H9 (cell line): Measurements from ENCODE around the gene S1PR2. TPM values are rescaled to one million over a fixed set of nuclear protein-coding genes. Genes with fewer than 3 reads are reported as not detected.

ENCODE experiments used
- DNase-seq: peaks from one replicate; pipeline ENCODE4 v3.0.0-alpha.2; 2017
- H2AFZ ChIP-seq: one replicate; pipeline ENCODE4 v1.6.1; 2013; ENCODE audit warnings: mild to moderate bottlenecking, low read length, control low read depth, moderate library complexity
- H2AK5ac ChIP-seq: 2 replicates; pipeline ENCODE4 v1.6.1; 2013; ENCODE audit warnings: low read length, control low read depth, mixed read lengths; ENCODE audit not compliant: insufficient read length
- H2BK120ac ChIP-seq: one replicate; pipeline ENCODE4 v1.6.1; 2013; ENCODE audit warnings: low read depth, mild to moderate bottlenecking, low read length, control low read depth, inconsistent platforms; ENCODE audit not compliant: poor library complexity, severe bottlenecking
- H2BK12ac ChIP-seq: 2 replicates; pipeline ENCODE4 v1.6.1; 2013; ENCODE audit warnings: low read length, control low read depth, mixed read lengths, low read depth; ENCODE audit not compliant: insufficient read length
- H2BK15ac ChIP-seq: 2 replicates; pipeline ENCODE4 v1.6.1; 2013; ENCODE audit warnings: low read depth, low read length, control low read depth
- H2BK20ac ChIP-seq: one replicate; pipeline ENCODE4 v1.6.1; 2013; ENCODE audit warnings: low read depth, mild to moderate bottlenecking, low read length, control low read depth, inconsistent platforms; ENCODE audit not compliant: poor library complexity, severe bottlenecking
- H2BK5ac ChIP-seq: 2 replicates; pipeline ENCODE4 v1.6.1; 2013; ENCODE audit warnings: low read length, control low read depth, mixed read lengths; ENCODE audit not compliant: insufficient read length
- H3K14ac ChIP-seq: 2 replicates; pipeline ENCODE4 v1.6.1; 2013; ENCODE audit warnings: low read length, control low read depth; ENCODE audit not compliant: insufficient read depth
- H3K18ac ChIP-seq: 2 replicates; pipeline ENCODE4 v1.6.1; 2013; ENCODE audit warnings: low read depth, mild to moderate bottlenecking, mixed read lengths, low read length, control low read depth; ENCODE audit not compliant: insufficient read length
- H3K23ac ChIP-seq: 2 replicates; pipeline ENCODE4 v1.6.1; 2013; ENCODE audit warnings: low read length, control low read depth, mixed read lengths, low read depth; ENCODE audit not compliant: insufficient read length
- H3K23me2 ChIP-seq: 2 replicates; pipeline ENCODE4 v1.6.1; 2013; ENCODE audit warnings: low read depth, mild to moderate bottlenecking, mixed read lengths, low read length, control low read depth; ENCODE audit not compliant: insufficient read length, poor library complexity, severe bottlenecking
- H3K27ac ChIP-seq: 2 replicates; pipeline ENCODE4 v1.5.1; 2013; ENCODE audit warnings: low read length, control low read depth, mixed read lengths, low read depth; ENCODE audit not compliant: insufficient read length
- H3K27me3 ChIP-seq: 2 replicates; pipeline ENCODE4 v1.6.1; 2013; ENCODE audit warnings: low read length, control low read depth, inconsistent platforms; ENCODE audit not compliant: insufficient read depth
- H3K4ac ChIP-seq: 2 replicates; pipeline ENCODE4 v1.6.1; 2013; ENCODE audit warnings: low read depth, mild to moderate bottlenecking, control low read depth, inconsistent platforms, low read length, moderate library complexity
- H3K4me1 ChIP-seq: 2 replicates; pipeline ENCODE4 v1.6.1; 2013; ENCODE audit warnings: low read length, control low read depth, inconsistent platforms; ENCODE audit not compliant: insufficient read depth
- H3K4me2 ChIP-seq: 2 replicates; pipeline ENCODE4 v1.6.1; 2013; ENCODE audit warnings: low read length, control low read depth, mixed read lengths; ENCODE audit not compliant: insufficient read length, insufficient read depth
- H3K56ac ChIP-seq: 2 replicates; pipeline ENCODE4 v1.6.1; 2013; ENCODE audit warnings: low read depth, mild to moderate bottlenecking, mixed read lengths, low read length, control low read depth; ENCODE audit not compliant: insufficient read length
- H3K79me1 ChIP-seq: 2 replicates; pipeline ENCODE4 v1.6.1; 2013; ENCODE audit warnings: low read depth, mild to moderate bottlenecking, moderate library complexity, low read length, control low read depth, inconsistent platforms; ENCODE audit not compliant: insufficient read depth, poor library complexity, severe bottlenecking
- H3K79me2 ChIP-seq: 2 replicates; pipeline ENCODE4 v1.6.1; 2013; ENCODE audit warnings: low read length, control low read depth, inconsistent platforms; ENCODE audit not compliant: insufficient read depth
- H3K9ac ChIP-seq: 2 replicates; pipeline ENCODE4 v1.6.1; 2013; ENCODE audit warnings: low read length, control low read depth, mixed read lengths; ENCODE audit not compliant: insufficient read length; ENCODE audit errors: extremely low read depth
- H3K9me3 ChIP-seq: one replicate; pipeline ENCODE4 v1.6.1; 2013; ENCODE audit warnings: low read depth, low read length, inconsistent platforms; ENCODE audit not compliant: control insufficient read depth
- H3T11ph ChIP-seq: one replicate; pipeline ENCODE4 v1.6.1; 2013; ENCODE audit warnings: mild to moderate bottlenecking, low read length, control low read depth, inconsistent platforms
- H4K20me1 ChIP-seq: one replicate; pipeline ENCODE4 v1.6.1; 2013; ENCODE audit not compliant: control insufficient read depth, insufficient read length, insufficient read depth
- H4K5ac ChIP-seq: 2 replicates; pipeline ENCODE4 v1.6.1; 2013; ENCODE audit warnings: low read depth, mild to moderate bottlenecking, mixed read lengths, low read length, control low read depth; ENCODE audit not compliant: insufficient read length
- H4K8ac ChIP-seq: replicated peaks from 2 replicates; pipeline ENCODE4 v1.6.1; 2013; ENCODE audit warnings: low read length, control low read depth, mixed read lengths, low read depth; ENCODE audit not compliant: insufficient read length
- H4K91ac ChIP-seq: 2 replicates; pipeline ENCODE4 v1.6.1; 2013; ENCODE audit warnings: low read depth, mild to moderate bottlenecking, moderate library complexity, mixed read lengths, low read length, control low read depth; ENCODE audit not compliant: insufficient read length
- H3K27ac Mint-ChIP-seq, 3 experiments: 2 replicates in 2 of 3; 3 replicates in 1 of 3; pipeline ENCODE4 v1.8.0; 2020 to 2021; ENCODE audit warnings: mixed read lengths in 3 of 3, mild to moderate bottlenecking in 1 of 3, moderate library complexity in 1 of 3
- H3K27me3 Mint-ChIP-seq: 2 replicates; pipeline ENCODE4 v1.8.0; 2021; ENCODE audit warnings: low read depth, mild to moderate bottlenecking, moderate library complexity, mixed read lengths
- H3K36me3 Mint-ChIP-seq, 3 experiments: 2 replicates in 2 of 3; 3 replicates in 1 of 3; pipeline ENCODE4 v1.8.0; 2020 to 2021; ENCODE audit warnings: low read depth in 3 of 3, mixed read lengths in 3 of 3; ENCODE audit not compliant: insufficient read depth in 1 of 3
- H3K4me1 Mint-ChIP-seq, 2 experiments: 2 replicates each; pipeline ENCODE4 v1.8.0; 2020; ENCODE audit warnings: mixed read lengths in 2 of 2
- H3K4me3 Mint-ChIP-seq, 2 experiments: 2 replicates in 1 of 2; 3 replicates in 1 of 2; pipeline ENCODE4 v1.8.0; 2020 to 2021; ENCODE audit warnings: mild to moderate bottlenecking in 2 of 2, mixed read lengths in 2 of 2, moderate library complexity in 1 of 2
- H3K9me3 Mint-ChIP-seq, 2 experiments: 2 replicates in 1 of 2; 3 replicates in 1 of 2; pipeline ENCODE4 v1.8.0; 2020; ENCODE audit warnings: mild to moderate bottlenecking in 2 of 2, mixed read lengths in 2 of 2, moderate library complexity in 1 of 2
- CTCF ChIP-seq: fragments of 200-600 bp; sonication (generic); conservative IDR thresholded peaks from 3 replicates; pipeline ENCODE4 v1.8.0; 2021; ENCODE audit warnings: antibody characterized with exemption, mild to moderate bottlenecking
- WGBS: extraction: QIAGEN DNeasy Blood & Tissue Kit; methylation state at CpG from one replicate; pipeline ENCODE4 v1.1.7; 2013; ENCODE audit warnings: missing lambda C conversion rate, low lambda C conversion rate, mixed read lengths; ENCODE audit not compliant: insufficient read length; ENCODE audit errors: extremely low coverage; 5-methylcytosine and 5-hydroxymethylcytosine counted together
- total RNA-seq: library from RNA; stranded (reverse); gene quantifications from 2 replicates; pipeline ENCODE4 v1.2.1, GENCODE V29; 2021

S1PR2 gene
- total RNA-seq, 1 experiment from 2014 or later, result 11.5 TPM

- Histone ChIP-seq H2BK120ac (no peak overlapping the region), H3K4me1 (no peaks in the 10 kb centered on the region), H3K18ac (no peak overlapping the region), H3K27me3 (no peaks in the 10 kb centered on the region), H2BK12ac (no peak overlapping the region), H2BK5ac (no peak overlapping the region), H3K4ac (no peak overlapping the region), H3K4me2 (no peak overlapping the region), H3K79me2 (no peaks in the 10 kb centered on the region), H3K14ac (no peak overlapping the region), H4K5ac (no peak overlapping the region), H2BK20ac (no peak overlapping the region), H3K9me3 (no peaks in the 10 kb centered on the region), H4K20me1 (no peaks in the 10 kb centered on the region), H3K79me1 (no peaks in the 10 kb centered on the region), H2AFZ (no peak overlapping the region), H3K56ac (no peak overlapping the region), H3T11ph (no peak overlapping the region), H2AK5ac (no peak overlapping the region), H2BK15ac (no peak overlapping the region; the same call in 1 of the 2 replicates), H3K23me2 (peaks cover 10% of the 10 kb centered on the region), H4K91ac (no peak overlapping the region), H4K8ac (no peak overlapping the region), H3K27ac (no peak overlapping the region), H3K9ac (no peak overlapping the region), H3K23ac (no peak overlapping the region)
- Mint-ChIP-seq H3K4me3 (no peak overlapping the region), H3K4me1 (peaks cover 4 to 13% of the 10 kb centered on the region in 2 experiments; a peak in 3 of 4 replicates), H3K27ac (no peak overlapping the region), H3K9me3 (no peaks in the 10 kb centered on the region; a peak in 1 of 5 replicates), H3K36me3 (no peaks in the 10 kb centered on the region), H3K27me3 (no peaks in the 10 kb centered on the region; the same call in 1 of the 2 replicates)
- DNase-seq, result no peak
- no CpG with 5 or more reads among the region's 4 CpGs for WGBS
- no peak for TF ChIP-seq CTCF
Observed at GRCh38 chr19:10235003-10235402, 3.9 kb upstream of the S1PR2 start.
